ENCODE data around the gene SNX11. TPM values are rescaled to one million over a fixed set of nuclear protein-coding genes. Genes with fewer than 3 reads are reported as not detected.

The SNX11 gene
- total RNA-seq, 1 donor from 2014 or later, result 20.7 TPM

DNA sequence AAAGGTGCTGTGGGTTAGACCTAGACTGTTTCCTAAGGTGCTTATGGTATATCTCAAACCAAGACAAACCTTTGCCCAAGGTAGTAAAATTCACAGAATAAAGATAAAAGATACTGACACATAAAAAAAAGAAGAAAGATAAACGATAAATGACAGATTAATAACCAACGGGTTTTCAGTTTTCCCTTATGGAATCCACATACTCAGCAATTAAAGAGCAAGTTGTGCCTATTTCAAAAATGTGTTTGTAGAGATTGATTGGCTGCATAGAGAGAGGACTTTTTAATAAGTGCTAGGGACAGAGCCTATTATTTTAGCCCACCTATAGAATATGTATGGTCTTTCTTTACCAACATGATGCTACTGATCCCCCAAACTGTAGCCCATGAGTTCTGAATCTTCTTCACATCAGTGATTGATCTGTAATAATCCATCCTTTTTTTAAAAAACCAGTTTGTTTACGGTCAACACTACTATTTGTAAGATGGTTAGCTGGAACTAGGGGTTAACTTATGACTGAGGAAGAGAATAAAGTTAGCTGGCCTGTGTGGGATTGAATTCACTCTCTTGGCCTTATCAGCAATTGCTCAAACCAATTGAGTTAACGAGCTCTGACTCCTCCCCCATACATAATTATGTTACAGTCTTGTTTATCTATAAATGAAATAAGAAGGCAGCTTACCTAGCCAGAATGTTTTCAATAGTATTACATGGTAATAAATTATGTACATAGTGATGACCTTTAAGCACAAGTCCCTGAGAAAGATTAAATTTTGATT, 53.8 kb downstream of the SNX11 start:
- DNase-seq (ENCODE audit: low spot score), result no peak

GRCh38 chr17:48162306-48162934, 54.9 kb downstream of the SNX11 start:
- DNase-seq (ENCODE audit: low spot score), result no peak

DNA sequence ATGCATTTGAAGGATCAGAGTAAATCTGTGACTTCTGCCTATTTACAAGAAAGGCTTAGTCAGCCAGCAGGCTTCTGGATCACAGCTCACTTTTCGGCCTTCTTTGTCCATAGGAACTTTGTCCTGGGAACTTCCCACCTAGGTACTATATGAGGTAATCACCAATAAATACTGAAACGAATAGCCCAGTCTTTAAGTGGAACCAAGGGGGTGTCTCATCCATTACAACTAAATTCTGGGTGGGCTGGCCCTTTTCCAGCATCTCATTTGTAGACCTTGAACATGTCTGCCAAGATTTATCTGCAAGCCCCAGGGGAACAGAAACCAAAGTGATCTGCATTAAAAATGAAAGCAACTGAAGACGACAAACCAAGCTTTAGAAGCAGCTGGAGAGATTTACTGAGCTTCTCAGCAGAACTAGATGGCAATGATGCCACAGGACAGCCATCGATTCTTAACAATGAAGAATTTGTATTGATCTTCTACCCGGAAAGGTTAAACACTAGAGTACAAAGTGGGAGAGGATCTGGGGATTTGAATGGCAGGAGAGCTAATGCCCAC, 55.5 kb downstream of the SNX11 start:
- no peak for DNase-seq (ENCODE audit: low spot score)

DNA sequence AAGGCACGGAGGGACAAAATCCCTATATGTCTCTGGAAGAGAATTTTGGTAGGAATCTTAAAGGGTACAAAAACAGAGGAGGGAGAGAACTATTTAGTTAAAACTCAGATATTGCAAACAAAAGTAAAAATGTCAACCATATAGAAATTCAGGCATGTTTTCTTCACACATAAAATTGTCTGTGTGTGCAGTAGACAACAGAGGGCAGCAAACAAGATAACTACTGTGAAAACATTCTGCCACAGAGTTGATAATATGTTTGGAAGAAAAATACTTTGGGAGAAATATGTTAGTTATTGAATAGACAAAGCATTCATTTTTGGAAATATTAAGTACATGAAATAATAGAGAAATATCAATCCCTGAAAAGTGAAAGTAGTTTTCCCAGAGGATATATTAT, 56.2 kb downstream of the SNX11 start:
- no peak for DNase-seq (ENCODE audit: low spot score)

DNA sequence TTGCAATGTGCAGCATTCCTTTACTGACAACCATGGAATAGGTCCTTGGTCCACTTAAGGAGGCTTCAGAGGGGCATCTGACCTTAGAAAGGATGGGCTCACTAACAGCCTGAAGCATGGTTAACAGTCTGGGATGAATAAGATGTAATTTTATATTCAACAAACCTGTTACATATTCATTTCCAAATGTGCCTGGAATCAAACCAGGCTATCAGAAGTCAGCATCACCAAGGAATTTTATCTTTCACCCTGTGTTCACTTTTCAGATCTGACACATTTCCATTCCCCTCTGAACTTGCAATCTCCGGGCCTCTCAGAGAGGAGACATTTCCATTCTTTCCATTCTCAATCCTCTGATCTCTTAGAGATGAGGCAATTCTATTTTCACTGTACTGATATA, 62.4 kb downstream of the SNX11 start:
- no peak for DNase-seq (ENCODE audit: low spot score)

Small RNAs within 50 kb of the gene (microRNA-seq; reads per million reads assigned to microRNA genes)
- gene MIR1203 (ENCODE audit: borderline number of aligned reads), result not detected

Other genes starting within 250 kb of the SNX11 start
- 12.7 TPM for gene SP2, start 211.5 kb upstream of the SNX11 start, total RNA-seq
- 28.2 TPM for gene PNPO, start 166.2 kb upstream of the SNX11 start, total RNA-seq
- not detected for gene PRR15L, start 149.9 kb upstream of the SNX11 start, total RNA-seq
- 105 TPM for gene CDK5RAP3, start 136.7 kb upstream of the SNX11 start, total RNA-seq
- gene COPZ2, start 70.0 kb upstream of the SNX11 start, total RNA-seq, result 64.4 TPM
- 171 TPM for gene NFE2L1, start 59.4 kb upstream of the SNX11 start, total RNA-seq
- 34.0 TPM for gene CBX1, start 6.3 kb upstream of the SNX11 start, total RNA-seq